Measurements from ENCODE around the gene ARHGAP1. TPM values are rescaled to one million over a fixed set of nuclear protein-coding genes. Genes with fewer than 3 reads are reported as not detected.

Gene ARHGAP1
- total and polyA plus RNA-seq, 2 donors (not counting 3 experiments of a cell fraction or from before 2014, with no cell fraction given): 30.9 to 58.2 TPM

GRCh38 chr11:46711303-46711702 is 10.9 kb upstream of the ARHGAP1 start:
- Histone ChIP-seq H3K79me2 (ENCODE audit: control insufficient read depth, insufficient read depth, low read length) (no peaks in the 10 kb centered on the region), H3K27me3 (ENCODE audit: control insufficient read depth in 2 of 2, insufficient read depth in 2 of 2, low read length in 2 of 2) (no peaks in the 10 kb centered on the region), H3K4me1 (ENCODE audit: control insufficient read depth, extremely low read depth, insufficient read depth, low read length) (peaks cover 3% of the 10 kb centered on the region), H3K36me3 (ENCODE audit: control insufficient read depth in 2 of 2, extremely low read depth in 1 of 2, insufficient read depth in 2 of 2, low read length in 2 of 2) (peaks cover 0 to 5% of the 10 kb centered on the region in 2 experiments), H3K4me2 (ENCODE audit: insufficient read depth, low read length) (no peak overlapping the region), H4K20me1 (replicated peaks; ENCODE audit: control insufficient read depth, extremely low read depth, insufficient read depth, low read length) (no peaks in the 10 kb centered on the region), H3K4me3 (replicated peaks in 1 of 3; ENCODE audit: insufficient read depth in 1 of 3, low read depth in 1 of 3, low read length in 3 of 3) (no peak overlapping the region), H3K9me3 (replicated peaks; ENCODE audit: control insufficient read depth, insufficient read depth, low read length) (no peaks in the 10 kb centered on the region), H3K9ac (replicated peaks; ENCODE audit: extremely low read depth, insufficient read depth, low read length) (no peak overlapping the region), H2AFZ (ENCODE audit: low read depth, low read length) (no peak overlapping the region), H3K27ac (ENCODE audit: insufficient read depth, low read depth, low read length) (no peak overlapping the region), H3K9me1 (replicated peaks; ENCODE audit: control insufficient read depth, extremely low read depth, insufficient read depth, low read length) (no peaks in the 10 kb centered on the region)
- dilution Hi-C loops (cut with MboI; ENCODE audit: extremely low pct_ligation_motif_present, low sequenced_read_pairs) (no loop called here), intact Hi-C loops (cut with micrococcal nuclease) (no loop called here)
- CTCF ChIA-PET: no interaction called here
- DNase-seq (ENCODE audit: low read depth, low spot score): no peak
- POLR2A ChIA-PET: interaction anchor here (0.7 kb wide), 1 partner anchor 62 kb away, joined by 3 read pairs; no protein-coding TSS in a partner anchor
- TF ChIP-seq EZH2 (IDR thresholded peaks at IDR 0.05; ENCODE audit: borderline replicate concordance, low read depth, low read length, severe bottlenecking): no peak
- TF ChIP-seq MYC (IDR thresholded peaks at IDR 0.05; ENCODE audit: low read depth, low read length): no peak
- TF ChIP-seq FOS (IDR thresholded peaks at IDR 0.05; ENCODE audit: borderline replicate concordance, insufficient read depth, low read length): no peak
- TF ChIP-seq POLR2A (IDR thresholded peaks at IDR 0.05; ENCODE audit: low read depth, low read length): no peak
- TF ChIP-seq CTCF (IDR thresholded peaks at IDR 0.05; ENCODE audit: extremely low read depth in 1 of 2, insufficient read depth in 1 of 2, low read depth in 1 of 2, low read length in 2 of 2): no peak
- TF ChIP-seq POLR2AphosphoS5 (IDR thresholded peaks at IDR 0.05; ENCODE audit: insufficient read depth, low read depth, low read length): no peak
- no peak for TF ChIP-seq GATA2 (IDR thresholded peaks at IDR 0.05; ENCODE audit: insufficient read depth, insufficient read length, low read depth, low read length)
- no TSS peak for BruUV-seq (replicated peaks)
- FAIRE-seq: no peak
